ENCODE data around the gene PDE11A. TPM values are rescaled to one million over a fixed set of nuclear protein-coding genes. Genes with fewer than 3 reads are reported as not detected.

PDE11A gene
- polyA plus RNA-seq, 1 experiment, result 0.53 TPM

GRCh38 chr2:177578454-177578853, 494.1 kb downstream of the PDE11A start:
- DNase-seq (ENCODE audit: low read depth), result no peak
- Histone ChIP-seq H3K27me3 (ENCODE audit: control insufficient read depth, insufficient read depth, low read length) (peaks cover 1% of the 10 kb centered on the region), H3K4me3 (ENCODE audit: low read depth, low read length) (no peak overlapping the region), H3K36me3 (ENCODE audit: control insufficient read depth, insufficient read depth, low read length) (no peaks in the 10 kb centered on the region)
- POLR2A ChIA-PET, result no interaction called here
- CTCF ChIA-PET, result no interaction called here
- TF ChIP-seq CTCF (IDR thresholded peaks at IDR 0.05; ENCODE audit: insufficient read depth, low read depth, low read length), result no peak

GRCh38 chr2:177577075-177577474, 495.5 kb downstream of the PDE11A start:
- Histone ChIP-seq H3K27me3 (ENCODE audit: control insufficient read depth, insufficient read depth, low read length) (no peaks in the 10 kb centered on the region; the same call in 1 of the 2 replicates), H3K36me3 (ENCODE audit: control insufficient read depth, insufficient read depth, low read length) (no peaks in the 10 kb centered on the region), H3K4me3 (ENCODE audit: low read depth, low read length) (no peak overlapping the region)
- CTCF ChIA-PET, result no interaction called here
- no peak for DNase-seq (ENCODE audit: low read depth)
- POLR2A ChIA-PET, result no interaction called here
- TF ChIP-seq CTCF (IDR thresholded peaks at IDR 0.05; ENCODE audit: insufficient read depth, low read depth, low read length), result no peak

- no peaks in the 10 kb centered on the region for H3K36me3 ChIP-seq (ENCODE audit: control insufficient read depth, insufficient read depth, low read length)
- H3K27me3 ChIP-seq (ENCODE audit: control insufficient read depth, insufficient read depth, low read length), result no peaks in the 10 kb centered on the region
- H3K4me3 ChIP-seq (ENCODE audit: low read depth, low read length), result no peak overlapping the region
- no peak for TF ChIP-seq CTCF (IDR thresholded peaks at IDR 0.05; ENCODE audit: insufficient read depth, low read depth, low read length)
- CTCF ChIA-PET, result no interaction called here
- POLR2A ChIA-PET, result no interaction called here
- no peak for DNase-seq (ENCODE audit: low read depth)
These were observed 497.2 kb downstream of the PDE11A start for GRCh38 chr2:177575358-177575757.

- ChIA-PET POLR2A (interaction anchor here (0.5 kb wide), 1 partner anchor 40 kb away, joined by 3 read pairs; no protein-coding TSS in a partner anchor), CTCF (no interaction called here)
- Histone ChIP-seq H3K27me3 (ENCODE audit: control insufficient read depth, insufficient read depth, low read length) (no peaks in the 10 kb centered on the region), H3K36me3 (ENCODE audit: control insufficient read depth, insufficient read depth, low read length) (no peaks in the 10 kb centered on the region), H3K4me3 (ENCODE audit: low read depth, low read length) (no peak overlapping the region)
- DNase-seq (ENCODE audit: low read depth), result no peak
- no peak for TF ChIP-seq CTCF (IDR thresholded peaks at IDR 0.05; ENCODE audit: insufficient read depth, low read depth, low read length)
These were observed 498.2 kb downstream of the PDE11A start for GRCh38 chr2:177574356-177574755.

Small RNA genes within 50 kb of the gene (small RNA-seq; reads per million reads assigned to genes)
- gene AC011998.1 (ENCODE audit: insufficient read length, low read depth, low replicate concordance) (not detected), gene RNU6-629P (ENCODE audit: insufficient read length, low read depth, low replicate concordance) (not detected)

Other genes with a start within 250 kb of the PDE11A start
- 5.4 and 9.6 TPM in 2 replicates for gene RBM45, start 39.7 kb upstream of the PDE11A start, polyA plus RNA-seq (2011; rRNA removed)
- gene OSBPL6, start 121.7 kb upstream of the PDE11A start, polyA plus RNA-seq (2011; rRNA removed), result 3.7 and 5.1 TPM in 2 replicates

All from BJ (cell line).